Glomerular visceral epithelial cell (primary cell): Measurements from ENCODE around the gene COL6A3.
A peak's percentile ranks its signal among the peaks of the same experiment; 100 is the strongest.

Source experiments
- DNase-seq: peaks from one replicate; pipeline ENCODE4 v3.0.0-alpha.2; 2016; ENCODE audit errors: extremely low spot score

Gene COL6A3, protein sequence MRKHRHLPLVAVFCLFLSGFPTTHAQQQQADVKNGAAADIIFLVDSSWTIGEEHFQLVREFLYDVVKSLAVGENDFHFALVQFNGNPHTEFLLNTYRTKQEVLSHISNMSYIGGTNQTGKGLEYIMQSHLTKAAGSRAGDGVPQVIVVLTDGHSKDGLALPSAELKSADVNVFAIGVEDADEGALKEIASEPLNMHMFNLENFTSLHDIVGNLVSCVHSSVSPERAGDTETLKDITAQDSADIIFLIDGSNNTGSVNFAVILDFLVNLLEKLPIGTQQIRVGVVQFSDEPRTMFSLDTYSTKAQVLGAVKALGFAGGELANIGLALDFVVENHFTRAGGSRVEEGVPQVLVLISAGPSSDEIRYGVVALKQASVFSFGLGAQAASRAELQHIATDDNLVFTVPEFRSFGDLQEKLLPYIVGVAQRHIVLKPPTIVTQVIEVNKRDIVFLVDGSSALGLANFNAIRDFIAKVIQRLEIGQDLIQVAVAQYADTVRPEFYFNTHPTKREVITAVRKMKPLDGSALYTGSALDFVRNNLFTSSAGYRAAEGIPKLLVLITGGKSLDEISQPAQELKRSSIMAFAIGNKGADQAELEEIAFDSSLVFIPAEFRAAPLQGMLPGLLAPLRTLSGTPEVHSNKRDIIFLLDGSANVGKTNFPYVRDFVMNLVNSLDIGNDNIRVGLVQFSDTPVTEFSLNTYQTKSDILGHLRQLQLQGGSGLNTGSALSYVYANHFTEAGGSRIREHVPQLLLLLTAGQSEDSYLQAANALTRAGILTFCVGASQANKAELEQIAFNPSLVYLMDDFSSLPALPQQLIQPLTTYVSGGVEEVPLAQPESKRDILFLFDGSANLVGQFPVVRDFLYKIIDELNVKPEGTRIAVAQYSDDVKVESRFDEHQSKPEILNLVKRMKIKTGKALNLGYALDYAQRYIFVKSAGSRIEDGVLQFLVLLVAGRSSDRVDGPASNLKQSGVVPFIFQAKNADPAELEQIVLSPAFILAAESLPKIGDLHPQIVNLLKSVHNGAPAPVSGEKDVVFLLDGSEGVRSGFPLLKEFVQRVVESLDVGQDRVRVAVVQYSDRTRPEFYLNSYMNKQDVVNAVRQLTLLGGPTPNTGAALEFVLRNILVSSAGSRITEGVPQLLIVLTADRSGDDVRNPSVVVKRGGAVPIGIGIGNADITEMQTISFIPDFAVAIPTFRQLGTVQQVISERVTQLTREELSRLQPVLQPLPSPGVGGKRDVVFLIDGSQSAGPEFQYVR (N-terminal part only)

DNA sequence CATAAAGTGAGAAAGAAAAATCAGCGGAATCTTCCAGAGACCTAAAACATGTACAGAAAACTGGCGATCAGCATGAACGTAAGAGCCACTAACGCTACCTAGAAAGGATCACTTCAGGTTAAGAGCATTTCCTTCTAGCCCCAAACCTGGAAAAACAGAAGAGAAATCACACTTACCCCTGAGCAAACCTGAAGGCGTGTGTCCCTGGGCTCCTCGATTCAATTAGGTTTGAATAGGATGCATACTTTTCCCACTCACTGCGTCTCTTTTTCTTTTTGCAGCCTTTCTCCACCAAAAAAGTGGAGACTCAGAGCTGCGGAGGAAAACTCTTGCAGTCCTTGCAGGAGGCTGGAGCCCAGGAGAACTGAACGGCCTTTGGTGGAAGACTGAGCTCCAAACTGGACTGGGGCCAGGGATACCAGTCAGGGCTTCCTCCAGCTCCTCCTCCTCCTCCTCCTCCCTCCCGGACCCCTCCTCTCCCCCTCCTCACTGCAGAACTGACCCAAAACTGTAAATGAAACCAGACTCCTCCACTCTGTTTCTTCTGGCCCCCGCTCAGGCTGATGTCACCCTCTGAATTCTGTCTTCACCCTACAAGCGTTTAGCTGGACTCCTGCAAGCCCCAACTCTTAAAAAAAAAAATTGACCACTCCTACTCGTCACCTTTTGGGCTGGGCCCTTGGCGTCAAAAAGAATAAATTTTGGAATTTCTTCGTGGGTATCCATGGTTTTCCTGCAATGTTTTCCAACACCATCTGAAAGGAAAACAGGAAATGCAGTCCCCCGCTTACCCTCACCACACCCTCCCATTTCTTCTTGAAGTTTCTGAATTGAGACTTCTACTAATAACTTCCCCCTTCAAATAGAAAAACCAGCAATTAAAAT is at the start of gene COL6A3:
Gene COL6A3, minus strand, starts transcription at position 388 of the 885 bp plus-strand sequence. CDS start 17,347 bp downstream, outside the sequence.
- DNase-seq = no peak

DNA sequence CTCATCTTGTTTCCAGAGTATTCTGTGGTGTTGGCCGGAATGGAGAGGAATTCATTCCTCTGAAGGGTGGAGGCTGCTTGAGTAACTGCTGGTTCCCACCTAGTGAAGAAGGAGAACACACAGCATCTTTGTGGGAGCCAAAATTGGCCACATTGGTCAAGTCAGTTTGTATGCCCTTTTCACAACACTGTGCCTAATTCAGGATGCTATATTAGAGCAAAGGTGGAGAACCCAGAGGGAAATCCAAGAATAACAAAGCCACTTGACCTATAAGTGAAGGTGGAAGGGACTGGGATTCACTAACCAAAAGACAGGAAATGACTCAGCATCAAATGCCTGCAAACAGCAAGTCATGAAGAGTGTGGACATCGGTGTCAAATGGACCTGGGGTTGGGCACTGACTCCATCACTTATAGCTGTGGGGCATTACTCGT is 45.8 kb upstream of the COL6A3 start:
- DNase-seq = peak; percentile 84

DNA sequence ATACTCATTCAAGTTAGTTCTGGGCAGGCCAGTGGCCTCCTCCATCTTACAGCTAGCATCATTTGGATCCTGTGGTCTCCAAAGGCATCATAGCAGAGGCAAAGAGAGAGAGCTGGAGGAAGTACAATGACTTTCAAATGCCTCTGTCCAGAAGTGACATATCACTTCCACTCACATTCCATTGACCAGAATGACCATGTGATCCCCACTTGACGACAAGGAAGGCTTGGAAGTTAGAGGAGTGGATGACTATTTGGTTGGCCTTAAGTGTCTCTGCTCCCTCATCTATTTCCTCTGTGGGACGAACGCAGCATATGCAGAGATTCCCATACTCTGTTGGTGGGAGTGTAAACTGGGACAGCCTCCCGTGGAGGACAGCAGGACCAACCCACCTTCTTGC is 45.3 kb upstream of the COL6A3 start:
- no peak for DNase-seq

DNA sequence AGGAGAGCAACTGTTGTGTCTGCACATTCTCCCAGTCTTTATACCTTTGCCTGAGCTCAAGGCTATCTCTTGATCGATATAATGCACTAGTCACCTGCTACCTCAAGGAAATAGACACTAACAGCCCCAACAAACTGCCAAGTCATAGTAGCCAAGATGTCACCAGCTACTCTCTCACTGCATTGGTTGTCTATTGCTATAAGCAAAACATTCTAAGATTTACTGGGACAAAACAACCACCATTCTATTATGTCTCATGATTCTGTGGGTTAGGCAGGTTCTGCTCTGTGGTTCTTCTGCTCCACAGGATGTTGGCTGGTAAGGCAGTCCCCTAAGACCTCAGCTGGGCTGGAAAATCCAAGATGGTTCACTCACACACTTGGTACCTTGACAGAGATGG is 44.6 kb upstream of the COL6A3 start:
- DNase-seq = no peak

DNA sequence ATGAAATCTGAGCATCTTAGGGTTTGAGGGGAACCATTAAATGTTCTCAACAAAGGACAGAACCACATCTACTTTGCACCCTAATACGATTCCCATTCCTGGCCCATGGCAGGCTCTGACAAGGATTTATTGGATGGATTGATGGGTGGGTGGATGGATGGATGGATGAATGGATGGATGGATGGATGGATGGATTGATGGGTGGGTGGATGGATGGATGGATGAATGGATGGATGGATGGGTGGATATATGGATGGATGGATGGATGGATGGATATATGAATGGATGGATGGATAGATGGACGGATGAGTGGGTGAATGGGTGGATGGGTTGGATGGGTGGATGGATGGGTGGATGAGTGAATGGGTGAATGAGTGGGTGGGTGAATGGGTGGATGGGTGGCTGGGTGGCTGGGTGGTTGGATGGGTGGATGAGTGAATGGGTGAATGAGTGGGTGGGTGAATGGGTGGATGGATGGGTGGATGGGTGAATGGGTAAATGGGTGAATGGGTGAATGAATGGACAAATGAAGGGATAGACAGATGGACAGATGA is 43.5 kb upstream of the COL6A3 start:
- DNase-seq = no peak

DNA sequence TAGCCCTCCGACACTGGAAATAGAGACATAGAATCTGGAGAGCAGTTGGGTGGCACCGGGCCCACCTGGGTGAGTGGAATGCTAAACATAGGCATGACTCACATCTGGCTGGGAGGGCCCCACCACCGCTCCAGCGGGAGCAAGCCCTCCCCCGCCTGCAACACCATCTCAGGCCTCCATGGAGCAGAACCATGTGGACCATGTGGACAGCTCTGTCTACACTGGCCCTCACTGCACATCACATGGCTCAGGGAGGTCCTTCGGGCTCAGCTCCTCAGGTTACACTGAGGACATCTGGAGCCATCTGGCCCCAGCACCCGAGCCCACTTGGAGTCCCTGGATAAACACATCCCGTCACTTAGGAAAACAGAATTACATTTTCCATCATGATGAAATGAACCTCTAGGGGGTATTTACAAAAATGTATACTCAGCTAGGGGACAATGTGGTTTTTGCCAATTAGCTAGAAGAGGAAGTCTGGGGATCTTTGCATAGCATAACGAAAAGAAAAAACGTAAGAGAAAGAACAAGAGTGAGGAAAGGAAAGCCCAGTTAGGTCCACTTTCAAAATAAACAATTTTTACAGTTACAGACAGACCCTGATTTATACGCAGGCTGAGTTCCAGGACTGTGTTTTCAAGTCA is 42.4 kb upstream of the COL6A3 start:
- DNase-seq = peak; percentile 87

DNA sequence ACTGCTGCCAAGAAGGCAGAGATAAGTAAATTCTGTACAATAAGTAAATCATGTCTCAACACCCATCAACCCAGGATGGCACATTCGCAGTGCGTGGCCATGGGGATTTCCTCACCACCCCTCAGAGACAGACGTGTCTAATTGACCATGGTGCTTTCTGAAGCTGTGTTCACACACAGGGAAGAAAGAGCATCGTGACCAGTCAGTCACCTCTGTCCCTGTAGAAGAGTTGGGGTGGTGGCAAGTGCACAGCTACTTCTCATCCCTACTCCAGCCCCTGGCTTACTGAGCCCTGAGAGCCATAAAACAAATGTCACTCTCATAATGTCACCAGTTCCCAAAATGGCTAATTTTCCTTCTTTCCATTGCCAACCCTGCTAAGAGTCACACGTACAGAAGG is 41.8 kb upstream of the COL6A3 start:
- DNase-seq = peak; percentile 57

DNA sequence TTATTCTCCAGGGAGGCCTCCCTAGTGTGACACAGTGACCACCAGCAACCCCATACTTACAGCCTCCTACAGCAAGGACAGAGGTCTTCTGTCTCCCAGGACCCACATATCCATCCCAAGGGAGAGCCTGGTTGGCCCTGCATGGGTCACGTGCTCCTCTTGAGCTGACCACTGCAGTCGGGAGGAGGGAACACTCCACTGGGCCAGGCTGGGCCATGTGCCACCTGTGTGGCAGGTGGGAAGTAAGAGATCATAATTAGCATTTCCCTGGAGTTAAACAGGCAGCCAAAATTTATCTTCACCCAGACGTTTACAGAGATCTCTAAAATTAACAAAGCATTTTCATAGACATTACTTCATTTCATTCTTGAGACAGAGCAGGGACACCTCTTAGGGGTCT is 39.7 kb upstream of the COL6A3 start:
- DNase-seq = no peak

DNA sequence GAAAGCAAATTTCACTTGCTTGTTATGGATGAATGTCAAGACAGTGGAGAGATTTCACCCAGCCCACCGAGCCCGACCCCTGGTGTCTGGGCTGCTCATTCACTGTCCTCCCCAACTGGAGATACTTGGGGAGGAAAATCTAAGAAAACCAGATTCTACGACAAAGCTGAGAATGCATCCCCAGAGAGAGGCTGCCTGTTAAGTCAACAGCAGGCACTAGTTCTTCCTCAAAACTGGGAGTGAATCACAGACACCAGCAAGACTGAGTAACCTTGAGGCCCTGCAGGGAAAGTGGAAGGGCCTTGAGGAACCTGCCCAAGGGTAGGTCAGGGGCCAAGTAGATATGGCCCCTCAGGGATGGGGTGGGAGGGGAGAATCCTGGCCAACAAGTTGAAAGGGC is 38.9 kb upstream of the COL6A3 start:
- no peak for DNase-seq

DNA sequence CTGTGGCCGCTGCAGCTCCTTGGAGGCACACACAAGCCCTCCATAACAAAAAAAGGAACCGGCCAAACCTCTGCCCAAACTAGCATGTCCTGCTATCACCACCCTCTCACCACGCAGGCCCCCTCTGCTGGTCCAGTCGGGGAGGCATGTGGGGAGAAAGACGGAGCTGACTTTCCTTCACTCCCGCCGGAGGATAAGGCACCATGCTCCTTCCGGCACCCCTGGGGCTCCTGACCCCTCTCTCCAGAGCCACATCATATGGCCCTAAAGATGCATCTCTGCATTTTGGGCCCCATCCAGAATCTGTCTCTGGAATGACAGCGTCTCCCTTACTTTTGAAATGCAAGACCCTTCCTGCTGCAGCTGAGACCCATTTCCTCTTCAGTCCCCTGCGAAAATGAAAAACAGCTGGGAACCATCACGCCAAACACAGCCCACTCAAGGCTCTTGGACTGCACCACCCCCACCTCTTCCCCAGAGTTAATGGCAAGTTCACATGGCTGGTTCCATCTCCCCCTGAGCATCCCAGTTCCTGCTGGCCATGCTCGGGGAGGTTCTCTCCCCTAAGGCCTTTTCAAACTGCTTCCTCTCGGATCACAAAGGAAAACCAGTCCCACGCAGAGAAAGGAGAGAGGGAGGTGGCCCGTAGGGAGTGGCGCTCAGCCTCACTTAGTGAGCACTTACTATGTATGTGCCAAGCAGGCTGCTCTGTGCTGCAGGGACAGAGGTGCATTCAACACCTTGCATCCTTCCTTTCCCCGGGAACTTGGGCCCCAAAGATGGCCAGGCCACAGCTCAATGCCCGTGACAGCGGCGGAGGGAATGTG is 37.9 kb upstream of the COL6A3 start:
- DNase-seq = no peak

DNA sequence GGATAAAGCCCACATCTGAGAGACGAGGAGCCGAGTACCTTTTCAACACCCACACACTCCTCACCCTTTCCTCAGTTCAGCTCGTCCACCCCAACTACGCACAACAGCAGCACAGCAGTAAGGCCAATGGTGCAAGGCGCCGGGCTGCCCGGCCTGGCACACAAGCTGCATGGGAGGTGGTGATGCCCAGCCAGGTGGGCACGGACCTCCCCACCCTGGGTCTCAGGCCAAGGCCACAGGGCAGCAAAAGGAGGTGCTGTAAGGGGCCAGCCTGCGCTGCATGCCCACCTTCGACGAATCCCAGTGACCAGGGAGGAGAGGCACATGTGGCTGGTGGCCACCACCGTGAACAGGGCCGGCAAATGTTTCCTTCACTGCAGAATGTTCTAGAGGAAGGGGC is 36.6 kb upstream of the COL6A3 start:
- DNase-seq = no peak

DNA sequence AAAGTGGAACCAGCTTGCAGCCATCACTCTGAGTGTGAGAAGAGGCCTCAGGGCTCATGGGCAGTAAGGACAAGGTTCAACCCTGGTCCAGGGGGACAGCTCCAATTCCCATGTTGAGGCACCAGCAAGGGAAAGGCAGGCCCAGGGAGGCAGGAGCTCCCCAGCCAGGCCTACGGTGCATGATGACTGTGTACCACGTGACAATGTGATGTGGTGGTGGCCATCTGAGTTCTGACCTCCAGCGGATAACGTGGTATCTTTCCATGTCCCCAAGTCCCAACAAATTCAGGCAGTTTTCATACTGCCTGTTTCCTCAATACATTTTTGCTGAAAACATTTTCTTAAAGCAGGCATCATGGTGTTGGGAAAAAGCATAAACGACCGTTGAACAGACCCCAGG is 36.1 kb upstream of the COL6A3 start:
- DNase-seq = no peak

DNA sequence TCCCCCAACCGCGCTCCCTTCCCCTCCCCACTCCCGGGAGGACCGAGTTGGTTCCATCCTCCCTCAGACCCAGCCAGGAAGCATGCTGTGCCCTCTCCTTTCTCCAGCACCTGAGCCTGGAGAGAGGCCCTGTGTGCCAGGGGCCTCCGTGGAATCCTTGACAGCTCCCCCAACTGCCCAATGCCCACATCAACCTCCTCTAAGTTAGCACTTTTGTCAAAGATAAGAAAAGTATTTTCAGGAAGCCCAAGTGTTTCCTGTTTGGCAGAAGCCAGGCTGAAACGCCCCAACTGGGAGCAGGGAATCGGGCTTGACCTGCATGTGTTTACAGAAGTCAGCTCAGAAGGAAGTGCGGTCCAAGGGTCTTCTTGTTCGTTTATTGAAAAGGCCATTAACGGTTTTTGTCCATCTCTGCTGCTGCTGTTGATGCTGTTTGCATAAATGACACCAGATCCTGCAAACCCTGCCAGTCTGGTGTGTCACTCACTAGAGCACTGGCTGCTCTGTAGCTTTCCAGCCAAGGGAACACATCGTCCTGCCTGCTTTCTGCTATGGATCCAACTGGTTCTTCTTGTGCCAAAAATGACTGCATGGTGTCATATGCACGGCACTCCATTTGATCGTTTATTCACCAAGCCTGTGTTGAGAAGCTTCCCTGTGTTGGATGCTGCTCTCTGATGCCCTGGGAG is 35.4 kb upstream of the COL6A3 start:
- no peak for DNase-seq

DNA sequence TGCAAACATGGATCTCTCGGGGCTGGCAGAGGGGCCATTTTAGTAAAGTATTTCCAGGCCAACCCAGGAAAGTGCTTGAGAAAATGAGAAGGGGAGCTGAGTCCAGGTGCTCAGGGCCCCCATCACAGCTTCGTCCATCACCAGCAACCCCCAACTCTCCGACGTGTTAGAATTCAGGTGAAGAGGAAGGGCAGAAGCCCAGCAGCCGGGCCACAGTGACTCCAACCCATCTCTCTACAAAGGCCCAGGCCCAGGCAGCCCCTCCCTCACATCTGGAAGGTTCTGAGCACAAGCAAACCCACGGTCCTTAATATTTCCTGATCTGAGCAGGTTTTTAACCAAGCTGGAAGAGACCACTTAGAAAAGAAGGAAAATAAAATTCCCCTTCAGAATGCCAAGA is 34.7 kb upstream of the COL6A3 start:
- no peak for DNase-seq

DNA sequence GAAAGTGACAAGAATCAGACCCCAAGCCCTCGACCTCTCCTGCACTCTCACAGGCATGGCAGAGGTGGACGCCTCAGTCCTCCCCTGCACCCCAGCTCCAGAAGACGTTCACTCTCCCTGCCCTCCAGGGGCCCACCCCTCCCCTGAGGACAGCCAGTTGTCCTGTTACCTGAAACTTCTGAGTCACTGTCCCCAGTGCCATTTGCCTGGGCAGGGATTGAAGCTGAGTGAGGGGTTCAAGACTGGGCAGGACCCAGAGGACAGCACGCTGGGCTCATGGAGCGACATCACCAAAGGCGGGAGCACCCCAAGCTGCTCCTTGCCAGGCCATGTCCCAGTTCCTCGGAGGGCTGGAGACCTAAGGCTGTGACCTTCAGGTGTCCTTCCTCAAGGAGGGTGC is 34.2 kb upstream of the COL6A3 start:
- no peak for DNase-seq

DNA sequence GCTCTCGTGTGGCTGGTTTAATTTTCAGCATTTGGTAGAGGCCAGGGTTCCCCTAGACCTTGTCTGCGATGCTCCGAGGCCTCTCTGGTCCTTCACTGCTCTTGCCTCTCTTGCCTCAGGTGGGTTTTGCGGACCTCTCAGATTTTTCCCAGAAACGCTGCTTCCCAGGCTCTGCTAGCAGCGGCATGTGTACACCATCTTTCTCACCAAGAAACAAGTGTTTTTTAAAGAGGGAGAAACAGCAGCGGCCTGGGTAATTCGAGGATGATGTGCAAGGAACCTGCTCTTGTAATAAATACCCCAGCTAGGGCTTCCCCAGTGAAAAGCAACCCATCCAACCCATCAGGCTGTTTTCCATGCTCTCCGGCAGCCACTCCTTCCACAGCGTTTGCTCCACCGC is 33.5 kb upstream of the COL6A3 start:
- no peak for DNase-seq

DNA sequence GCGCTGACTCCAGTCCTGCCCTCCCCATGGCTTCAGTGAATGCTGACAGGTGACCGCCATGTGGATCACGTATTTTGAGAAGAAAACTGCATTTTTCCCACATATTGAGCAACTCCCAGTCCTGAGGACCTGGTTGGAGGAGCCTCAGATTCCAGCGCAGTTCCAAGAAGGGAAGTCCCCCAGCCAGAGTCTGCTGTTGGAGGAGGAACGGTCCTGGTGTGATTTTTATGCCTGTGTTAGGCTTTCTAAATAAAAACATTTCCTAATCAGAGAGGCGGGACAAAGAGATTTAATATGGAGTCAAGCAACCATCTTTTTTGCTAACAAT is 32.3 kb upstream of the COL6A3 start:
- no peak for DNase-seq

DNA sequence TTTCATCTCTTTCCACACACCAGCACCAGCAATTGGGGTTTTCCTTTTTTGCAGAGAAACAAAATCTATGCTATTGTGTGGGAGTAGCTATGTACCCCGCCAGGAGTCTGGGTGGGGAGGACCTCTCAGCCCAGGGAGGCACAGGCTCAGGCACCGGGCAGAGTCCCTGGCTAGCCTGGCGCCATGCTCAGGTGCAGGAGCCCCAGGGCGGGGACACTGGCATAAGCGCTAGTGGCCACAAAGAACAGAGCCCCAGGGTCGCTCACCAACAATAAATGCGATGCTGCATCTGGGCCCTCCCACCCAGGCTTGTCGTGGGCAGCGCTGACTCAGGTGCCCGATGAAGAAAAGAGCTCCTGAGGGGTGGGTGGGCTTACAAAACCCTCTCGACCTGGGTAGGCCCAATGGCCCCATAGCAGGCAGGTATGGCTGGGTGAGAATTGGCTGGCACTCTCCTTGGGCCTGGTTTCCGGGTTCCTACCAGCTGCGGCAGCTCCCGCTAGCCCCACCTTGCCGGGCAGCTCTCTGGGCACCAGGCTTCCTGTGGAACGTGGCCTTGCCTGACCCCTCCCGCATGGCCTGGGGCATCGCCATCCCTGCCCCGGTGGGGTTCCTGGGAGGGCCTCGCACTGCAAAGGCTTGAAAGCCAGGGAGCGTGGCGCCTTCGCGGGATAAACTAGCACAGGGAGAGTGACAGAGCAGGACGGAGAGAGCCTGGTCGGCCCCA is 31.8 kb upstream of the COL6A3 start:
- DNase-seq = no peak
